Esophagus mucosa (tissue), 1 donor: ENCODE data around the gene TFEB. TPM values are rescaled to one million over a fixed set of nuclear protein-coding genes. Genes with fewer than 3 reads are reported as not detected.
A peak's percentile ranks its signal among the peaks of the same experiment; 100 is the strongest.

Experiments used
- ATAC-seq: fragments of 200-7000 bp; cut with Tn5 transposase; one replicate; pipeline ENCODE4 v1.9.1; 2020
- total RNA-seq: library from RNA; stranded (reverse); gene quantifications from one replicate; pipeline ENCODE4 v1.2.4, GENCODE V29; 2023
- donor health status: DM: yes; HTN: yes; CAD: no.

Gene TFEB
- total RNA-seq, 1 donor from 2014 or later = 10.9 TPM

DNA sequence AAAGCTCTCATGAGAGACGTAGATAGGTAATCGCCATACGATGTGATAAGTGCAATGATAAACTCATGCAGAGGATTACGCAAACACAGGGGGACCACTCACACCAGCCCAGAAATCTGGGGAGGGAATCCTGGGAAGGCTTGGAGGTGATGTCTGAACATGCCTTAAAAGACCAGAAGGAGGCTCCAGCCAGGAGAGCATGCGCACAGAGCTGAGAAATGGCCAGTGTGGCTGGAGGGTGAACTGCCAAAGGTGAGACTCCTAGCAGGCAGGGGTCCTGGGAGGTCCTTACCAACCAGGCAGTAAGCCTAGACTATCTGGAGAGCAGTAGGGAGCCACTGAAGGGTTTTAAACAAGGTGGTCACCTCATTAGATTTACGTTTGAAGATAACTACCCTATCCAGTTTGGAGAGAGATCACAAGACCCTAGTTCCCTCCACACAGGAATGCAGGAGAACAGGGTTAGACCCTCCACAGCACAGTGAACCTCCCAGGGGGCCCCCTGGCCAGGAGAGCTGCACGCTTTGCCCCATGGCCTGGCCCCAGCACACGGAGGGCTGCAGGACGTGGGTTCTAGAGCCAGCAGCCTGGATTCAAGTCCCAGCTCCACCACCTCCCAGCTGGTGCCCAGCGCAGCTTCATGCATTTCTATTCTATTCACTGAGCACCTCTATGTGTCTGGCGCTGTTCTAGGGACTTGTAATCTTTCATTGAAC, 84.0 kb downstream of the TFEB start:
- ATAC-seq = no peak

DNA sequence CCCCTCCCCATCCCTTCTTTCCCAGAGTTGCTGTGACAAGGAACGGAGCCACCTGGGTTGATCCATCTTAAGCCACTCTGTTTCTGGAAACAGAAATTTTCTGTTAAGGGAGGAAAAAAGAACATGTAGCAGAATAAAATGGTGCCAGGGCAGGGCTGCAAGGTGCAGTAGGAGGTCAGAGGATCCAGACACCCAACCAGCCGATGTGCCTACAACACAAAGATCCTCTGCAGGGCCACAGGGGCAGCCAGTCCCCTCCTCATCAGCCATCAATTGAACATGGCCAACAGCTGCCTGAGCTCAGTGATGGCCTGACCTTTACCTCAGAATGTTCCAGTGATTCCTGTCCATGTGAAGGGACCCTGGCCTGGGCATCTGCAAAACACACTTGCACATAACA, 85.3 kb downstream of the TFEB start:
- no peak for ATAC-seq

DNA sequence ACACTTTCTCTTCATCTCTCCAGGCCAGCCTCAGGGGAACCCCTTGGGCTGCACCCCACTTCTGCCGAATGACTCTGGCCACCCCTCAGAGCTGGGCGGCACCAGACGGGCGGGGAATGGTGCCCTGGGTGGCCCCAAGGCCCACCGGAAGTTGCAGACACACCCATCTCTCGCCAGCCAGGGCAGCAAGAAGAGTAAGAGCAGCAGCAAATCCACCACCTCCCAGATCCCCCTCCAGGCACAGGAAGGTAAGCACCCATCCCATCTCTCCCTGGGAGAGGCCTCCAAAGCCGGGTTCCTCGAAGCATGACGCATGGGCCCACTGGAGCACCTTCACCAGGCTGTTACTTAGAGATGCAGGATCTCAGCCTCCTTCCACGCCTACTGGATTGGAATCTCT, 85.8 kb downstream of the TFEB start:
- ATAC-seq = no peak

DNA sequence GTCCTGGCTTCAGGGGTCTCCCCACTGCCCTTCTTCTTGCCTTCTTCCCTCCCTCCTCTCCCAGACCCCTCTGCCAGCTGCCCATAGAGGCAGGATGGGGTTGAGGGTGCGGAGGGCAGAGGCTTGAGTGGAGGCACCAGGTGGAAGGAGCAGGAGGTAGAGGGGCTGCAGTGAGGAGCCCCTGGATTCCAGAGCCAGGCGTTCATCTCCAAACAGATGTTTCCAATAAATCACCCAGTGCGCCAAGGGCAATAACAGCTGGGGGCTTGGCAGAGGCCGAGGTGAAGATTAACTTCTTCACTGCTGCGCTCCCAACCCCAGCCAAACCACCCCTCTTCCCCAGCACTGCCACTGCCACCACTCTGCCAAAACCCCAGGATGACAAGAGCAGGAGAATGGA, 86.5 kb downstream of the TFEB start:
- ATAC-seq = no peak

DNA sequence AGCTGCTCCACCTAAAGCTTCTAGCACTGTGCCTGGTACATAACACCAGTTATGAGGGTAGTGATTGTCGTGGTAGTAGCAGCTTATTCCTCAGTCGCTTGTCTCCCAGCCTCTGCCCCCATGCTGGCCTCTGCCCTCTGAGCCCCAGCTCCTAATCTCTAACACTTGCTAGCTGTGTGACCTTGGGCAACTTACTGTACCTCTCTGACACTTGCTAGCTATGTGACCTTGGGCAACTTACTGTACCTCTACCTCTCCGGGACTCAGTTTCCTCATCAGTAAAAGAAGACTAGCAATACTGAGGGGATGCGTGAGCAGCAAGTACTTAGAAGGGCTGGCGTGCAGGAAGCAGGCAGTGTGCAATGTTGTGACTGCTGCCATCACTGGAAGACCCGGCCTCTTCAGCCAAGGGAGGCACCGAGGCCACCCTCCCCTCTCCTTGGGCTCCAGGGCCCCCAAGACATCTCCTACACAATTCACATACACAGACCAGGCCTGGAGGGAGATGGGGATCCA, 87.3 kb downstream of the TFEB start:
- no peak for ATAC-seq

DNA sequence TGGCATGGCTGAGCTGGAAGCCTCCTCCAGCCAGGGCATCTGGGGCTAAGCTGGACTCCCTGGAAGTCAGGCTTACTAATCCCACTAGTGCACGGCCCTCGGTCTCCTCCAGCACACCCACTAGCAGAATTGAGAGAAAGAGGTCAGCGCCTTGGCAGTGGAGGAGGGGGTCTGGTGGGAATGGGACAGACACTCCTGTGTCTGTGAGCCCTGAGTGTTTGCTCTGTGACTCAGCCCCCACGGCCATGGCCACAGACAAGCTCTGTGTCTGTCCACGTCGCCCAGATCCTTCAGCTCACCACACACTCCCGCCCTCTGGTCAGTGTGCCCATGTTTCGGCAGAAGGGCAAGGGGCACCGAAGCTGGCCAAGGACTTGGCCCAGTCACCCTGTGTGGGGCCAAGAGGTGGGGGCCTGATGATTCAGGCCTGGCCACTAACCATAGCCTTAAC, 88.3 kb downstream of the TFEB start:
- no peak for ATAC-seq

DNA sequence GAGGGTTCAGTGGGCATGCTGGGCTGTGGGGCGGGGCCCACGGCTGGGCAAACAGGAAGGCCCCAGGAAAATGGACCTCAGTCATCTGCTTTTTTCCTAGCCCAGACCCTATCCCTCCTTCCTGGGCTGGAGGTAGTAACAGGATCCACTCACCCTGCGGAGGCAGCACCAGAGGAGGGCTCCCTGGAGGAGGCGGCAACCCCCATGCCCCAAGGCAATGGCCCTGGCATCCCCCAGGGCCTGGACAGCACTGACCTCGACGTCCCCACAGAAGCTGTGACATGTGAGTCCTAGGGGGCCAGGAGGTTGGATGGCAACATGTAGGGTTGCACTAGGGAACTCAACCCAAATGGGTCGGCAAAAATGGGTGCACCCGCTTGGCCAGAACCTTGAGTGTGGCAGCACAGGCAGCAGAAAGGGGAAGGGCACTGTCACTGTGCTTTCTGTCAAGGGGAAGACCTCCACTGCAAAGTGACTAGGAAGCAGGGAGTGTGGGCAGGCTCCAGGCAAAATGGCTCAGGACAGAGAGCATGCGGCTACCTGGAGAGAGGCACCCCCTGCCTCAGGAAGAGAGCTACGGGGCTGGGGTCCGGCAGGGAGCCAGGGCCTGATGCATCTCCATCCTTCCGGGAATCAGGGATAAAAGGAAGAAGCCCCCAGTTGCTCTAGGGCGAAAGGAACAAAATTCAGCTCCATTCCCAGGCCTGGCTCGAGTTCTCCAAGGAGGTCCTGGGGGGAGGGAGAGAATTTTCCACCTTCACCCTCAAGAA, 89.2 kb downstream of the TFEB start:
- no peak for ATAC-seq

DNA sequence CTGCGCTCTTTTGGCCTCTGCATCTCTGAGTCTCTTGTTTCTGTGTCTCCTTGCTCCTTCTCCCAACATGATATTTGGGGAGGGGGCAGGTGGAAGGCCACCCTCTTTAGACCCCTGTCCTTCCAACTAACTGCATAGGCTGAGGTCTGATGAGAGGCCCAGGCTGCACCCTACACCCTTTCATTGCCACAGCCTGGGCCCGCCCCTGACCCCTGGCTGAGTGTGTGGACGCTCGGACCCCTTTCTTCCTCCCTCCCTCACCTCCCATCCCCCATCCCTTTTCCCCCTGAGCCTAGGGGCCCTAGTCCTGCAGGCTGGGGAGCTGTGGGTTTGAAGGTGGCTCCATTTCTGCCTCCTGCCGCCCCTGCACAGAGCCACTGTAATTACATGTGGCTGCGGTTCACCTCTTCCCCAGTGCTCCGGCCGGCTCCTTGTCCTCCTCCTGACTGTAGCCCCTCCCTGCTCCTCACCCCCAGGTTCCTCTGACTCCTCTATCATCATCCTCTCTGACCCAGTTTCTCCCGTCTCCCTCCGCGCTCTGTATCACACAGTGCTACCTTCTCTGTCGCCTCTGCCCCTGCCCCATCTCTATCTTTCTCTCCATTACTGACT, 90.3 kb downstream of the TFEB start:
- ATAC-seq = no peak

DNA sequence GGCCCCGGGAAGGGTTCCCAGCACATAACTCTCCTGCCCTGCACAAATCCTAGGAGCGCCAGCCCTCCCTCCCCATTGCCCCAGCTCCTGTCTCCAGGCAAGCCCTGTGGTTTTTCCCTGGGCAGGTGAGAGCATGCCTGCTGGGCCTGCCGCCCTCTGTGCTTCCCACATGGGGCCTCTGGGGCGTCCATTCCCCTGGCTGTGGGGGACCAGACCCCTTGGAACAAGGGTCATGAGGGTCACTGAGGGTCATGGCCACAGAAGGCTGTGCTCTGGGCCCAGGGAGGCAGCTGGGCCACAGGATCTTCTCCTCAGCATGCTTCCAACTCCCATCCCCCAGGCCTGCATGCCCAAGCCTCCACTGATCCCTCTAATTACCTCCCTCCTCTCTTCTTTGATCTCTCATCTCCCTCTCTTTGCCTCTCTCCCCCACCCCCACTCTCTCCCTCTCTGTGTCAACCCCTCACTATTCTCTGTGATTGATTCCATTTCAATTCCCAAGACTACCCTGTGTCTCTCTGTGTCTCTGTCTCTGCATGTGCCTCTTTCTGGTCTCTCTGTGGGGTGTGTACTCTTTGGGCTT, 91.0 kb downstream of the TFEB start:
- ATAC-seq = peak; percentile 46

DNA sequence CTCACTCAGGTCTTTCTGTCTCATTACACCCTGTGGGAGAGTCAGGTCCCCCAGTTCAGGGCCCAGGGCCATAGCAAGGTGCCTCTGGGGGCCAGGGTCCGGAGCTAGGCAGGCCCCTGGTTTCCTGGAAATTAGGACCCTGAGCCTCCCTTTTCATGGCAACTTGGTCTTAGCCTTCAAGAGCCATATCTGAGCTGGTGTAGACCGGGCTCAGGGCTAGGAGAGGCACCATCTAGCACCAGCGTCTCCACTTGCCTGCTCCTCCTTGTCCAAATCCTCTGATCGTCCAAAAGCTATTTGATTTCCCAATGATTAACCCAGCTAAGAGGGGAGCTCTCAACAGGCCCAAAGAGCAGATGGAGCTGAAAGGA, 91.5 kb downstream of the TFEB start:
- ATAC-seq = no peak

DNA sequence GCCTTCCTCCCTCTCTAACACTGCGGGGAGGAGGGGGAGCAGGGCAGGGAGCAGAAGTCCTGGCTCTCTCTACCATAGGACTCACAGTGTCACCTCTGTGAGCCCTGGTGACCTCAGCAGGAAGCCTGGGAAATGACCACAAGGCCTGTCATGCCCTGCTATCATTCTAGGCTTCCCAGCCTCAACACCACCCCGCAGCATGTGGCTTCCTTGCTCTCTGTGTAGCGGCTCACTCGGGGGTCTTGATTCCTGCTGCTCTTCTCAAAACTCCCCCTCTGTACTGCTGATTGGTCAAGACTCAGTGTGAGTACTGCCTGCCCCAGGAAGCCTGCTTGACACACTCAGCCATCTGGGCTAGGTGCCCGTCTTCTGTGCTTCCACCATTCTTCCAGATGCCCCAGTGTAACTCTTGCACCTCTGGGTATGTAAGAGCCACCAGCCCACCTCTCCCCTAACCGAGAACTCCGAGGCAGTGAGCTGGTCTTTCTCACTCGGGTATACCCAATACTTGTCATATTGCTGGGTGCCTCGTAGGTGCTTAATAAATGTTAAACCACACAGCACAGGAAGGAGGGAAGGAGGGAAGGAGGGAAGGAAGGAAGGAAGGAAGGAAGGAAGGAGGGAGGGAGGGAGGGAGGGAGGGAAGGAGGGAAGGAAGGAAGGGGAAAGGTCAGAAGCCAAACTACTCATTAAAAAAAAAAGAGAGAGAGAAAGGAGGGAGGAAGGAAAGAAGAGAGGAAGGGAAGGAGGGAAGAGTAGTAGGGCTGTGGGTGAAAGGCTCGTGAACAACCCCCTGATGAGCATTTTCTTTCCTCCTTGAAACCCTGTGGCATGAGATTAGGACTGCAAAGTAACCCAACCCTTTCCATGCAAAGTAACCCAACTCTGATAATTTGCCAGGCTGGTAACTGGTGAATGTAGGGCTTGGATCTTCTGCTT, 92.2 kb downstream of the TFEB start:
- ATAC-seq = no peak

DNA sequence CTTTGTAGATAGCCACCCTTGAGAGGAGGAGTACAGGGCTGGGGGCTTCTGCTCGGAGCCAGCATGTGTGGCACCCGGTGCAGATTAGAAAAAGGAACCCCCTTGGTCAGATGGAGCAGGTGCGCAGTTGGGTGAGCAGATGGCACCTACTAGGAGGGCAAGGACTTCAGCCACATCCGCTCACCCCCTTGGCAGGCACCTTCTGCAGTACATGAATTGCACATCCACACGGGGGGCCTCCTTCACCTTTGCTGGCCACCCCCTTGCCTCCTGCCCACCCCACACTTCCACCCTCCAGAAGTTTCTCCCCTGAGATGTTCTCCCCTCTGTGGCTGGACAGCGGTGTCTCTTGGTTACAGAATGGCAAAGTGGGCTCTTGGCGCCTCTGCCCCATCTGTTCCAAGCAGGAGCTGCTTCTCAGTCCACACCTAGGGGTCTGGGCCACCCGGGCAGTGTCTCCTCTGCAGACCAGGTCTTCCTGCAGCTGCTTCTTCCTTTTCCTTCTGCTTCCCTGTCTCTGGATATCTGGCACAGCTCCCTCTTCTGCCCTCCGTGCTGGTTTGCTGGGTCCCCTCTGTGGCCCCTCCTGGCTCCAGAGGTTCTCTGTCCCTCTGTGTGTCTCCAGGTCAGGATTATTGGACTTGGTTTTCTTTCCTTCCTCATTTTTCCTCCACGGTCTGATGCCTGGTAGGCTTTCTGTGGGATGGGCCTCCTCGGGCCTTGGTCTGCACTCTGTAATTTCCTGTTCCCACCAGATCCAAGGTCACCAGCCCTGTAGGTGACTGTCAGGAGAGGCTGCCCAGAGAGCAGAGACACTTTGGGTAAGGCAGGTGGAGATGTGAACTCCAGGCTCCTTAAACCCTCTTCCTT, 93.1 kb downstream of the TFEB start:
- ATAC-seq = no peak

DNA sequence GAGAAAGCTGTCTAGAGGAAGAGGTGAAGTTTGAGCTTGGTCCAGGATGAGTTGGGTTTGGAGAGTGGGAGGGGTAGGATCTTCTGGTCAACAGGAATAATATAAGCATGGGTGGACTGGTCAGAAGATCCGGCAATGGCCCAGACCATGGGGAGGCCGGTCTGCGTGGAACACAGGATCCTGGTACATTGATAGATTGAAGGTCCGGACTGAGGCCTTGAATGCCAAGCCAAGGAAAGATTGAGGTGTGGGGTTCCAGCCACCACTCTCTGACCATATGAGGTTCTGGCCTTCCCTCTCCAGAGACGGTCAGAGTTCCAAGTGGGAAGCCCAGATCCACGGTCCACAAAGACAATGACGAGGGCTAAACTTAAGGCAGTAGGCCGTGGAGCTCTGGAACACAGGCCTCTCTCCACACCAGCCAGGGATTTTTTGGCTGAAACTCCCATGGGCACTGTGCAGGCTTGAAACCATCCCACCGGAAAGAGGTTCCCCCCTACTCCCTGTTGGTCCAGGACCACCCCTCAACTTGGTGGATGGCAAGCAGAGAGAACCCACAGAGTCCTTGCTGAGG, 94.0 kb downstream of the TFEB start:
- ATAC-seq = no peak

DNA sequence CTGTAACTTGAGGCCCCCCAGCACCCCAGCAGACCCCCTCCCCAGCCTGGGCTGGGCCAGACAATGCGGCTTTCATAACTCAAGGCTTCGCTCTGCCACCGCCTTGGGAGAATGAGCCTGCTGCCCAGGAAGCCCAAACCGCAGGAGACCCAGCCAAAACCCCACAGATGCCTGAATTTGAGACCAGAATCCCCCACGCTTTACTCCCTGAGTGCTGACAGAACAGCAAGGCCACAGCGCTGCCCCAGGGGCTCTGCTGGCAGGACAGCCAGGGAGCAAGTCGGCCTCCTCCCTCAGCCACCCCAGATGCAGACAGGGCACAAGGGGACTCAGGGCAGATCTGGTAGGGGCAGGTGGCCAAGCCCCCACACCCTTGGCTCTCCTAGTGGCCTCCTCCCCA, 95.0 kb downstream of the TFEB start:
- ATAC-seq = no peak

DNA sequence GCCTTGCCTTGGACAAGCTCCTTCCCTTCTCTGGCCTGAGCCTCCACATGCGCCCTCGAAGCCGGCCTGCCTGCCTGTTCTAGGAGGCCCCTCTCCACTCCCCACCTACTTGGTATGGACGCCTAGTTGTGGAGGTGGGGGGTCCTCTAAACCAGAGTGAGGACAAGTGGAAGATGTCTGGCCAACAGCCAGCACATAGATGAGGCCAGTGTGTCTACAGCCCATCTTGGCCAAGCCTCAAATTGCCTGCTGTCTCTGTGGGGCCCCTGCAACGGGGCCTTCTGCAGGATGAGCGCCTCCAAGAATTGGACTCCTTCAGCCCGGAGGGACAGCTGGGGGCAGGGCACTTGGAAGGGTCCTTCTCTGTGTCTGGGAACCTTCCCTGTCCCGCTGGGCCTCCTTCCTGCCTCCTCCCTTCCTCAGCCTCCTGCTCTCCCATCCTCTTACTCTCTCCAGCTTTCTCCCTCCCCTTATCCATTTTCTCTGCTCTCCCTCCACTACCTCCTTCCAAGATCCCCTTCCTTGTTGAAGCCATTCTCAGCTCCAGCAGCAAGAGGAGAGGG, 95.5 kb downstream of the TFEB start:
- no peak for ATAC-seq

DNA sequence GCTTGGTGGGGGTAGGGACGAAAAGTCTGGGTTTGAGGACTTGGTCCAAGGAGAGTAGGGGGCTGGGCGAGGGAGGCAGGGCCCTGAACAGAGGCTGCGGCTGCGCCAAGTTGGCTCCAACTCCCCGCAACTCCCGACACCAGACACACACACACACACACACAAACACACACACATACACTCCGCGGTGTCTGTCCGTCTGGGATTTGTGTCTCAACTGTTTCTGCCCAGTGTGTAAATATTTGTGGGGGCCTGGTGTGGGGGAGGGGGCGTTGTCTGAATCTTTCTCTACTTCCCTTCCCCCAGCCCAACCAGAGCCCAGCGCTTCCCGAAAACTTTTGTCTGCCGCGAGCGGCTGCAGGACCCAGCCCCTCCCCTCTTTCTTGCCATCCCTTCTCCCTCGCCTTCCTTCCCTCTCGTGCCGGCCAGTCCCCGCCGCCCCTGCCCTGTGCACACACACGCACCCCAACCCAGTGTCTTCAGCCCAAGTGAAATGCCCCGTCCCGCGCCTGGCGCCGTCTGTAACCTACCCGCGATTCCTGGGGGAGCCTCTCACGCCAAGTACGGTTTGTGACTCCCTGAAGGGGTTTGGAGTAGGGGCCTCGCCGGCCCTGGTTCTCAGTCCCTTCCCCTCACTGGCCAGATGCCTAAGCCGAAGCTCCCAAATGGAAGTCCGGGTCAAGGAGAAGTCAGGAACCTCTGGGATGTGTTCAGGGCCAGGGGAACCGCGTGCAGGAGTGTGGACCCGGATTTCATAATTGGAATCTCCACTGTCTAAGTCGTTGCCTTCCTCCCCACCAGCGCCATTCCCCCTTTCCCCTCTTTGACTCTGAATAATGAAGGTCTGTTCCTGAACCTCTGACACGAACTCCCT, 96.2 kb downstream of the TFEB start:
- no peak for ATAC-seq

DNA sequence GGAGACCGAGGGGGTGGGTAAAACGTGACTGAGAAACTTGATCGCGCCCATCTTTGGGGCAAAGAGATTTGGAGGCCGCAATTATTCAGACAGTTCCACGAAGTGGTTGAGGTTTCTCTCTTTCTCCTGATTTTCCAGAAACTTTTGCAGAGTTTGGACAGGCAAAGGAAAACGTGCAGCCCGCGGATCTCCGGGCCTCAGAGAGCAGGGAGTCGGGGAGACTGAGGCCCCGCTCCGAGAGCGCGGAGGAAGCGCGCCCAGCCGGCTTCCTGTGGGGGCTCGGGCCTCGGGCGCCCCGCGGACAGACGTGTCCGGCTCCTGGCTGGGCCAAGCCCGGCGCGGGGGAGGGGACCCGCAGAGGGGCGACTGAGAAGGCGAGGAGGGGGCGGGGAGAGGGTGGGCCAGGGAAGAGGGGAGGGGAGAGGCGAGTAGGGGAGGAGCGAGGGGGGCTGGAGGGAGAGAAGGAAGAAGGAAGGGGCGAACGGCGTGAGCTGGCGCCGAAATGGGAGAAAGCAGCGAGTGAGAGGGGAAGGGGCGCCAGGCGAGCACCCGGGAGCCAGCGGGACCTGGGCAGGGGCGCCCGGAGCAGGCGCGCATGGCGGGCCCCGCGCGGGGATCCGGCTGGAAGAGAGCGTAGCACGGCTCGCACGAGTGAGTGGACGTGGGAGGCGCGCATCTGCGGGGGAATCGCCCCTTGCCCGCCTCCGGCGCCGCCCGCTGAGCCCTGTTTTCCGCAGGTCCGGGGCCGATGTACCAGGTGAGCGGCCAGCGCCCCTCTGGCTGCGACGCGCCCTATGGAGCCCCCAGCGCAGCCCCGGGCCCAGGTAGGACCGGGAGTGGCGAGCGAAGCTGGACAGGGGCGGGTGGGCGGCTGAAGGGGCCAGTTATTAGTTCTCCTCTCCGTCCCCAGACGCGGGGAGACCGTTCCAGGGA, 97.1 kb downstream of the TFEB start, which contains the start of gene MDFI:
TSS of gene MDFI (plus strand) at position 467 of the 933 bp plus-strand sequence. CDS start at position 749, 282 bp downstream.
- no peak for ATAC-seq
